OCI-LY7 (cell line): Measurements from ENCODE around the gene DNAH17. TPM values are rescaled to one million over a fixed set of nuclear protein-coding genes. Genes with fewer than 3 reads are reported as not detected.

Experiments used
- BruUV-seq: library from RNA; stranded (reverse); fragments of 400-500 nt; replicated peaks from 2 replicates; lab custom pipeline; 2021; lab: Mats Ljungman, UMichigan
- CTCF ChIA-PET: fragments of 300-600 bp; sonication (Branson Sonifier 250); formaldehyde crosslinking; loops from one replicate; lab custom pipeline; 2022; ENCODE audit warnings: antibody characterized with exemption; ENCODE audit not compliant: unreplicated experiment; lab: Charles Lee
- POLR2A ChIA-PET: fragments of 300-600 bp; sonication (Branson Sonifier 250); formaldehyde crosslinking; loops from one replicate; lab custom pipeline; 2022; ENCODE audit warnings: antibody characterized with exemption; lab: Charles Lee
- DNase-seq: peaks from one replicate; pipeline ENCODE4 v3.0.0-alpha.2; 2015; ENCODE audit warnings: low spot score
- H2AFZ ChIP-seq: fragments of 200-600 bp; sonication (generic), shearing (Covaris generic); 2 replicates; pipeline ENCODE4 v1.6.1; 2014; ENCODE audit warnings: mild to moderate bottlenecking, antibody characterized with exemption, low read length, moderate library complexity
- H3K27ac ChIP-seq: fragments of 200-600 bp; sonication (generic); 2 replicates; pipeline ENCODE4 v1.5.1; 2014; ENCODE audit warnings: mixed run types, low read depth, mild to moderate bottlenecking, moderate library complexity, low read length, inconsistent platforms; ENCODE audit not compliant: poor library complexity, severe bottlenecking
- H3K36me3 ChIP-seq: fragments of 200-600 bp; sonication (generic); 2 replicates; pipeline ENCODE4 v1.6.1; 2014; ENCODE audit warnings: mild to moderate bottlenecking, antibody characterized with exemption, low read length, moderate library complexity, mixed read lengths; ENCODE audit not compliant: insufficient read depth
- H3K4me1 ChIP-seq: fragments of 200-600 bp; sonication (generic); 2 replicates; pipeline ENCODE4 v1.5.1; 2014; ENCODE audit warnings: mild to moderate bottlenecking, low read length; ENCODE audit not compliant: insufficient read depth, poor library complexity, severe bottlenecking
- H3K4me2 ChIP-seq: fragments of 200-600 bp; sonication (generic); 2 replicates; pipeline ENCODE4 v1.6.1; 2014; ENCODE audit warnings: mild to moderate bottlenecking, low read length
- H3K4me3 ChIP-seq: fragments of 200-600 bp; sonication (generic); 2 replicates; pipeline ENCODE4 v1.5.1; 2014; ENCODE audit warnings: mild to moderate bottlenecking, low read depth, low read length; ENCODE audit not compliant: poor library complexity, severe bottlenecking
- H3K79me2 ChIP-seq: fragments of 200-600 bp; sonication (generic); 2 replicates; pipeline ENCODE4 v1.6.1; 2016; ENCODE audit warnings: low read depth, mild to moderate bottlenecking, low read length, moderate library complexity, mixed read lengths; ENCODE audit not compliant: insufficient read depth
- H3K9me2 ChIP-seq: fragments of 200-600 bp; sonication (generic); 2 replicates; pipeline ENCODE4 v1.6.1; 2016; ENCODE audit warnings: mild to moderate bottlenecking, low read length, mixed read lengths; ENCODE audit not compliant: insufficient read depth
- H3K9me3 ChIP-seq: fragments of 200-600 bp; sonication (generic); 2 replicates; pipeline ENCODE4 v1.6.1; 2014; ENCODE audit warnings: mild to moderate bottlenecking, mixed run types, low read length, mixed read lengths
- H4K20me1 ChIP-seq: fragments of 200-600 bp; sonication (generic); 2 replicates; pipeline ENCODE4 v1.6.1; 2014; ENCODE audit warnings: mild to moderate bottlenecking, antibody characterized with exemption, low read length, moderate library complexity, mixed read lengths; ENCODE audit not compliant: insufficient read depth
- EZH2phosphoT487 ChIP-seq: fragments of 200-600 bp; sonication (generic); IDR thresholded peaks from 2 replicates; pipeline ENCODE4 v1.6.1; 2018; ENCODE audit warnings: low read depth, borderline replicate concordance, mild to moderate bottlenecking, mixed run types, antibody characterized with exemption, low read length, moderate library complexity, mixed read lengths
- intact Hi-C: fragments of 100-400 bp; cut with micrococcal nuclease; formaldehyde crosslinking; loops from one replicate; pipeline ENCODE4 v1.10.0; 2022; ENCODE audit not compliant: unreplicated experiment
- total RNA-seq, 2 experiments: library from RNA; depleted of rRNA in 1 of 2; stranded (reverse); fragments of >200 nt in 1 of 2; shearing (Covaris generic) in 1 of 2; gene quantifications; 2 replicates each; pipeline ENCODE4 v1.2.3, GENCODE V29; 2014 to 2022
- TF ChIP-seq, protein P1 (sequence below): fragments of 200-600 bp; sonication (generic); conservative IDR thresholded peaks from 2 replicates; pipeline ENCODE4 v1.5.1; 2014; ENCODE audit warnings: mild to moderate bottlenecking, antibody characterized with exemption, low read length, moderate library complexity, mixed read lengths

Gene DNAH17
- total RNA-seq, 2 experiments from 2014 or later = 0.89 to 1.1 TPM

DNA sequence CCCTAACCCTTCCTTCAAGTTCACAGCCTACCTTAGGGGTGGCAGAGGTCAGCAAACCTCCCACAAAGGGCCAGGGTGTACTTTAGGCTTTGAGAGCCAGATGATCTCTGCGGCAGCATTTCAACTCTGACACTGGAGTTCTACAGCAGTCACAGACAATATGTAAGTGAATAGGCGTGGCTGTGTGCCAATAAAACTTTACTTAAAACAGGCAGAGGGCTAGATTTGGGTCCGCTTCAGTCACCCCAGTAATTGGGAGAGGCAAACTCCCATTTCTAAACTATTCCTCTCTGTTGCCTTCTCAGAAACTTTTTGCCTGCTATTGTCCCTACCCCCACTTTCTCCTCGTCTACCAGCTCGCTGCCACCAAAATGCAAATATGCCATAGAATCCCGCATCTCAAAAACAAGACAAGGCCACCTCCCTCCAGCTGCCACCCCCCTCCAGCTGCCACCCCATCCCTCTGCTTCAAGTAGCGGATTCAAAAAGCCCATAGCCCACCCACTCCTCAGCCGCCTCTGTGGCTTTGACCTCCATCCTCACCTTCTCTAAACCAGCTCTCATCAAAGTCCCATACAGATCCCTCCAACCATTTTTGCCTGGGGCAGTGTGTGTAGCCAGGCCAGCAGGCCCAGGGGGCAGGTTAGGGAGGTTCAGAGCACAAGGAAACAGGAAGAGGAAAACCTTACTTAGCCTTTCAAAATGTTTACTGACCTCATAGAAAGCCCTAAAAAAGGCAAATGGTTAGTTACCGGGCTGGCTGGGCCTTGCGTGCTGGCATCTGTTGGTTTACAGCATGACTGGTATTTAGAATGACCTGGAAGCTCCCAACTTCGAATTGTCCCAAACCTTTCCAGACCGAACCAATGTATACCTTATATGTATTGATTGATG lies 19.9 kb upstream of the DNAH17 start:
- BruUV-seq = no TSS peak
- Histone ChIP-seq H3K4me3 (no peak overlapping the region), H3K79me2 (no peaks in the 10 kb centered on the region), H3K4me1 (no peaks in the 10 kb centered on the region), H3K4me2 (no peak overlapping the region), H3K27ac (no peak overlapping the region), H3K9me2 (no peaks in the 10 kb centered on the region), H4K20me1 (no peaks in the 10 kb centered on the region), H3K9me3 (no peaks in the 10 kb centered on the region), H2AFZ (no peak overlapping the region), H3K36me3 (no peaks in the 10 kb centered on the region)
- DNase-seq = no peak
- TF ChIP-seq EZH2phosphoT487 = no peak
- TF ChIP-seq, protein P1, sequence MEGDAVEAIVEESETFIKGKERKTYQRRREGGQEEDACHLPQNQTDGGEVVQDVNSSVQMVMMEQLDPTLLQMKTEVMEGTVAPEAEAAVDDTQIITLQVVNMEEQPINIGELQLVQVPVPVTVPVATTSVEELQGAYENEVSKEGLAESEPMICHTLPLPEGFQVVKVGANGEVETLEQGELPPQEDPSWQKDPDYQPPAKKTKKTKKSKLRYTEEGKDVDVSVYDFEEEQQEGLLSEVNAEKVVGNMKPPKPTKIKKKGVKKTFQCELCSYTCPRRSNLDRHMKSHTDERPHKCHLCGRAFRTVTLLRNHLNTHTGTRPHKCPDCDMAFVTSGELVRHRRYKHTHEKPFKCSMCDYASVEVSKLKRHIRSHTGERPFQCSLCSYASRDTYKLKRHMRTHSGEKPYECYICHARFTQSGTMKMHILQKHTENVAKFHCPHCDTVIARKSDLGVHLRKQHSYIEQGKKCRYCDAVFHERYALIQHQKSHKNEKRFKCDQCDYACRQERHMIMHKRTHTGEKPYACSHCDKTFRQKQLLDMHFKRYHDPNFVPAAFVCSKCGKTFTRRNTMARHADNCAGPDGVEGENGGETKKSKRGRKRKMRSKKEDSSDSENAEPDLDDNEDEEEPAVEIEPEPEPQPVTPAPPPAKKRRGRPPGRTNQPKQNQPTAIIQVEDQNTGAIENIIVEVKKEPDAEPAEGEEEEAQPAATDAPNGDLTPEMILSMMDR = no peak
- CTCF ChIA-PET = interaction anchor here (0.5 kb wide), 1 partner anchor 24 kb away, joined by 3 read pairs; no protein-coding TSS in a partner anchor
- POLR2A ChIA-PET = interaction anchor here (0.5 to 0.6 kb wide), 2 partner anchors 193 to 1143 kb away, joined by 3 read pairs; no protein-coding TSS in a partner anchor
- intact Hi-C loops = no loop called here

DNA sequence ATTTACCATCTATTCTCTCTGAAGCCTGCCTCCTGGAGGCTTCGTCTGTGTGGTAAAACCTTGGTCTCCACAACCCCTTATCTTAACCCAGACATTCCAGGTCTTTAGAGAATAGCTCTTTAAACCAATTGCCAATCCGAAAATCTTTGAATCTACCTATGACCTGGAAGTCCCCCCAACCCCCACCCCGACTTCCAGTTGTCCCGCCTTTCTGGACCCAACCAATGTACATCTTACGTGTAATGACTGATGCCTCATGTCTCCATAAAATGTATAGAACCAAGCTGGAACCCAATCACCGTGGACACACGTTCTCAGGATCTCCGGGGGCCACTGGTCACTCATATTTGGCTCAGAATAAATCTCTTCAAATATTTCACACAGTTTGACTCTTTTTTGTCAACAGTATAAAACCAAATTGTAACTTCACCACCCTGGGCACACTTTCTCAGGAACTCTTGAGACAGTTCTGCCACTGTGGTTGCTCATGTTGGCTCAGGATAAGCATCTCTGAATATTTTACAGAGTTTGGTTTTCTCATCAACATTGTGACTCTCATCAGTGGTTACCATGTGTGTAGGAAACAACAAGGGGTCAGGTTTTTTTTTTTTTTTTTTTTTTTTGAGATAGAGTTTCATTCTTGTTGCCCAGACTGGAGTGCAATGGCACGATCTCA lies 18.1 kb upstream of the DNAH17 start:
- Histone ChIP-seq H3K36me3 (no peaks in the 10 kb centered on the region), H3K9me3 (no peaks in the 10 kb centered on the region), H3K79me2 (no peaks in the 10 kb centered on the region), H4K20me1 (no peaks in the 10 kb centered on the region), H3K4me2 (no peak overlapping the region), H3K9me2 (no peaks in the 10 kb centered on the region), H3K27ac (no peak overlapping the region), H2AFZ (no peak overlapping the region), H3K4me1 (no peaks in the 10 kb centered on the region), H3K4me3 (no peak overlapping the region)
- intact Hi-C loops = no loop called here
- no TSS peak for BruUV-seq
- ChIA-PET POLR2A (no interaction called here), CTCF (no interaction called here)
- no peak for DNase-seq
- TF ChIP-seq EZH2phosphoT487 = no peak
- TF ChIP-seq, protein P1 = no peak
